ENCODE results near the gene SPHK2.
"Not testable (repeated sequence)": the region's sequence is repeated elsewhere in the genome, so short reads cannot be mapped to it uniquely, and the experiment has no call there.

Gene SPHK2, protein sequence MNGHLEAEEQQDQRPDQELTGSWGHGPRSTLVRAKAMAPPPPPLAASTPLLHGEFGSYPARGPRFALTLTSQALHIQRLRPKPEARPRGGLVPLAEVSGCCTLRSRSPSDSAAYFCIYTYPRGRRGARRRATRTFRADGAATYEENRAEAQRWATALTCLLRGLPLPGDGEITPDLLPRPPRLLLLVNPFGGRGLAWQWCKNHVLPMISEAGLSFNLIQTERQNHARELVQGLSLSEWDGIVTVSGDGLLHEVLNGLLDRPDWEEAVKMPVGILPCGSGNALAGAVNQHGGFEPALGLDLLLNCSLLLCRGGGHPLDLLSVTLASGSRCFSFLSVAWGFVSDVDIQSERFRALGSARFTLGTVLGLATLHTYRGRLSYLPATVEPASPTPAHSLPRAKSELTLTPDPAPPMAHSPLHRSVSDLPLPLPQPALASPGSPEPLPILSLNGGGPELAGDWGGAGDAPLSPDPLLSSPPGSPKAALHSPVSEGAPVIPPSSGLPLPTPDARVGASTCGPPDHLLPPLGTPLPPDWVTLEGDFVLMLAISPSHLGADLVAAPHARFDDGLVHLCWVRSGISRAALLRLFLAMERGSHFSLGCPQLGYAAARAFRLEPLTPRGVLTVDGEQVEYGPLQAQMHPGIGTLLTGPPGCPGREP

DNA sequence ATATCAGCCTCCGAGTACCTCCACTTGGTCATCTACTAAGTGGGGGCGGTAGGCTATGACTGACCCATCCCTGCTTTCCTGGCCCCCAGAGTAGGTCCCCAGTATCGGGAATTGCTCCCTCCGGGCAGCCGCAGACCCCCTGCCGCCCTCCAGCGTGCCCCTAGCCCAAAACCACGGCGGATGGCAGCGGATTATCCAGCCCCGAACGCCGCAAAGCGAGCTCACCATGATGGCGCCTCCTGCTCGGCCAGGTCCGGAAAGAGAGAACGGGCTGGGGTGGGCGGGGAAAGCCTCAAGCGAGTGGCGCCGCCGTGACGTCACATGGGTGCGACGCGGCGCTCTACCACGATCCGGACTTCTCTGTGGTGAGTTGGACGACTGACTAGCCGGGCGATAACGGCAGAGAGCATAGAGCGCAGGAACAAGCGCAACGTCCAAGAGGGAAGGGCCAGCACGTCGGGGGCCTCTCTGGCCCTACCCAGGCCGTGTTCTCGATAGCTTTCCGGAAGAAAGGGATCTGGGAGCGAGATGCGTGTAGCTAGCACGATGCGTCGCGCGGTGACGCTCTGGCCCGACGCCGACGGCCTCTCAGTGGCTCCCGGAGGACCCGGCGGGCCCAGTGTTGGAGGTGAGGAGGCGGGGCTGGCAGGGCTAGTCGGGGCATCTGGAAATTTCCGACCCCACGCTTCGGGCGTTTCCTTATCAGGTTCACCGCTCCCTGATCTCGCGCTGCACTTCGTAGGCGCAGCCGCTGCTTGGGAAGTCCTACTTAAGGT, at the start of gene SPHK2, which contains the start of gene RPL18:
Gene SPHK2, plus strand, starts transcription at position 591 of the 776 bp plus-strand sequence. CDS start 1,009 bp downstream, outside the sequence.
Gene RPL18, minus strand, starts transcription at position 263 of the 776 bp plus-strand sequence. Its CDS starts 35 bp downstream, at position 228.
- Histone ChIP-seq H3K4me2 (peak within 1 kb of the TSS; percentile 96), H3K4me3 (peak within 1 kb of the TSS; percentile 85), H3K9me3 (no peaks in the 10 kb centered on the region), H3K9ac (peak within 1 kb of the TSS; percentile 97), H3K36me3 (peaks cover 40% of the 10 kb centered on the region), H4K20me1 (peaks cover 47% of the 10 kb centered on the region), H3K27me3 (no peaks in the 10 kb centered on the region), H3K27ac (peak within 1 kb of the TSS; percentile 93), H3K4me1 (peaks cover 62% of the 10 kb centered on the region)
- no peak for TF ChIP-seq Cebpa-rat (IDR thresholded peaks at IDR 0.05)

DNA sequence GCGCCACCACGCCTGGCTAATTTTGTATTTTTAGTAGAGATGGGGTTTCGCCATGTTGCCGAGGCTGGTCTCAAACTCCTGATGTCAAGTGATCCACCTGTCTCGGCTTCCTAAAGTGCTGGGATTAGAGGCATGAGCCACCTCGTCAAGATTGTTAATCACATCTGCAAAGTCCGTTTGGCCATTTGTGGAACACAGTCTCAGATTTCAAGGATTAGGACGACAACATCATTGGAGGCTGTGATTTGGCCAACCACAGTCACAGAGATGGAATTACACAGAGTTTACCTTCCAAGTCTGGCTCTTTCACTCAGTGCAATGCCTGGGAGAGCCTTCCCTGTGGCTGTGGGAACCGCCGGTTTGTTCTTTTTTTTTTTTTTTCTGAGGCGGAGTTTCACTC, 49.5 kb upstream of the SPHK2 start:
- Histone ChIP-seq H3K36me3 (no peaks in the 10 kb centered on the region), H3K27ac (no peak overlapping the region), H4K20me1 (no peaks in the 10 kb centered on the region), H3K27me3 (no peaks in the 10 kb centered on the region), H3K9me3 (no peaks in the 10 kb centered on the region), H3K4me1 (peaks cover 30% of the 10 kb centered on the region), H3K4me3 (no peak overlapping the region), H3K9ac (no peak overlapping the region), H3K4me2 (no peak overlapping the region)
- no peak for TF ChIP-seq Cebpa-rat (IDR thresholded peaks at IDR 0.05)

DNA sequence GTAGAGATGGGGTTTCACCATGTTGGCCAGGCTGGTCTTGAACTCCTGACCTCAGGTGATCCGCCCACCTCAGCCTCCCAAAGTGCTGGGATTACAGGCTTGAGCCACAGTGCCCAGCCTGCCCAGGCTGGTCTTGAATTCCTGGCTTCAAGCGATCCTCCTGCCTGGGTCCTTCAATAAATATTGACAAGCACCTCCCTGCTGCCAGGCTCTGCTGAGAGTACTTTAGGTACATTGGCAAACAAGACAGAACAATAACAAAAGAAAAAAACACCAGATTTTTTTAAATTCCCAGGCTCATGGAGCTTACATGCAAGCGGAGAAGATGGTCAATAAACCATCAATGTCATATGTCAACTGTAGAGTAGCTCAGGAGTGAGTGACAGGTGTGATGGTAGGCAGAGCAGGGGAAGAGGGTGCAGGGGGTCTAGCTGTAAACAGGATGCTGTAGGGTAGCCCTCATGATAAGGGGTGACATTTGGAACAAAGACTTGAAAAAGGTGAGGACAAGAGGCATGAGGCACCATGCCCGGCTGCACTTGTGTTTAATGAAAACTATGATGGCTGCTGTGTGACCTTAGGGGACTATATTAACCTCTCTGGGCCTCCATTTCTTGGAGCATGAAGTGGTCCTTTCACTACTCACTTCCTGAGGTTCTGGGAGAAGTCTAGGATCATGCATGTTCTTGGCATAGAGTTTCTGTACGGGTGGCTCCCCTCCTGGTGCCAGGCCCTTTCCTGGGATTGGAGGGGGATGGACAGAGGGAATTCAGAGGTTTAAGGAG, 47.7 kb upstream of the SPHK2 start:
- no peak for TF ChIP-seq Cebpa-rat (IDR thresholded peaks at IDR 0.05)
- H3K4me1 ChIP-seq: peaks cover 27% of the 10 kb centered on the region
- no peaks in the 10 kb centered on the region for H3K36me3 ChIP-seq
- H3K9ac ChIP-seq: no peak overlapping the region
- H3K27ac ChIP-seq: no peak overlapping the region
- no peaks in the 10 kb centered on the region for H3K9me3 ChIP-seq
- H3K4me3 ChIP-seq: no peak overlapping the region
- no peak overlapping the region for H3K4me2 ChIP-seq
- no peaks in the 10 kb centered on the region for H4K20me1 ChIP-seq
- no peaks in the 10 kb centered on the region for H3K27me3 ChIP-seq

DNA sequence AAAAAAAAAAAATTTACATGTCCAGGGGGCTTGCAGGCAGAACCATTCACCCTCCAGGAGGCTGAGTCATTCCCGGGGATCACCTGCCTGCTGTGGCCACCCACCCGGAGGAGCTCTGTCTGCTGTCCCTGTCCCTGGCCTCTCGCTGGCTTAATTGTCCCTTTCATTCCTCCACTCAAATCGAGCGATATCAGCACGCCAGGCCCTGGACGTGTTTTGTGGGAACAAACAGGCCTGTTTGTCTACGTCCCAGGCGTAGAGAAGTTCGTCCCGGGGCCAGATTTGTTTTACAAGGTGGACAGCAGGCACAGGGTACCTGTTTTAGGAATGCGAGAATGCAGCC, 46.2 kb upstream of the SPHK2 start:
- no peaks in the 10 kb centered on the region for H3K36me3 ChIP-seq
- H4K20me1 ChIP-seq: no peaks in the 10 kb centered on the region
- TF ChIP-seq Cebpa-rat (IDR thresholded peaks at IDR 0.05): no peak
- no peak overlapping the region for H3K27ac ChIP-seq
- H3K4me3 ChIP-seq: no peak overlapping the region
- H3K9me3 ChIP-seq: no peaks in the 10 kb centered on the region
- no peak overlapping the region for H3K4me2 ChIP-seq
- no peak overlapping the region for H3K9ac ChIP-seq
- no peaks in the 10 kb centered on the region for H3K27me3 ChIP-seq
- H3K4me1 ChIP-seq: peaks cover 16% of the 10 kb centered on the region; the same call in 1 of the 2 replicates

DNA sequence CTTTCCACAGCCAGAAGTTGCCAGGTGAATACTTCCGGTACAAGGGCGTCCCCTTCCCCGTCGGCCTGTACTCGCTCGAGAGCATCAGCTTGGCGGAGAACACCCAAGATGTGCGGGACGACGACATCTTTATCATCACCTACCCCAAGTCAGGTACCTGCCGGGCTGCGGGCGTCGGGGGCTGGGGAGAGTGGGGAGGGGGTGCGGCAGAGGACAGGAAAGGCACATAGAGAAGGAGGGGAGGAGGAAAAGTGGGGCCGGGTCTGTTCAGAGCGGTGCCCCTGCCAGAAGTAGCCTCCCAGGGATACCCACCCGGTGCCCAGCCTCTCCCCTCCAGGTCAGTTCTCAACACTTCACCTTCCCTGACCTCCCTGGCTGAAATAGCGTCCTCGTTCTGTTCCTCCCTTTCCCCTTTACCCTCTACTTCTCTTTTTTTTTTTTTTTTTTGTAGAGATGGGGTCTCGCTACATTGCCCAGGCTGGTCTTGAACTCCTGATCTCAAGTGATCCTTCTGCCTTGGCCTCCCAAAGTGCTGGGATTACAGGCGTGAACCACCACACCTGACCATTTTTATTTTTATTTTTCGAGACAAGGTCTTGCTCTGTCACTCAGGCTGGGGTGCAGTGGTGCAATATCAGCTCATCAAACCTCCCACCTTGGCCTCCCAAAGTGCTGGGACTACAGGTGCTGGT, 43.2 kb upstream of the SPHK2 start:
- peaks cover 15% of the 10 kb centered on the region; the same call in 1 of the 2 replicates for H3K4me1 ChIP-seq
- TF ChIP-seq Cebpa-rat (IDR thresholded peaks at IDR 0.05): no peak
- no peak overlapping the region for H3K27ac ChIP-seq
- H3K9me3 ChIP-seq: no peaks in the 10 kb centered on the region
- H3K36me3 ChIP-seq: no peaks in the 10 kb centered on the region
- no peaks in the 10 kb centered on the region for H4K20me1 ChIP-seq
- H3K27me3 ChIP-seq: no peaks in the 10 kb centered on the region
- no peak overlapping the region for H3K4me3 ChIP-seq
- no peak overlapping the region for H3K9ac ChIP-seq
- no peak overlapping the region for H3K4me2 ChIP-seq

DNA sequence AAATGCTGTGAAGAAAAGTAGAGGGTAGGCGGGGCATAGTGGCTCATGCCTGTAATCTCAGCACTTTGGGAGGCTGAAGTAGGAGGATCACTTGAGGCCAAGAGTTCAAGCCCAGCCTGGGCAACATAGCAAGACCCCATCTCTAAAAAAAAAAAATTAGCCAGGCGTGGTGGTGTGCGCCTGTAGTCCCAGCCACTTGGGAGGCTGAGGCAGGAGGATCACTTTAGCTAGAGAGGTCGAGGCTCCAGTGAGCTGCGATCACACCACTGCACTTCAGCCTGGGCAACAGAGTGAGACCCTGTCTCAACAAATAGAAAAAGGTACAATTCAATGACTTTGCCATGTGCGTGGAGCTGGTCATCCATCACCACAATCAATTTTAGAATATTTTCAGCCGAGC, 41.4 kb upstream of the SPHK2 start:
- not testable (repeated sequence) for H4K20me1 ChIP-seq, H3K4me3 ChIP-seq

DNA sequence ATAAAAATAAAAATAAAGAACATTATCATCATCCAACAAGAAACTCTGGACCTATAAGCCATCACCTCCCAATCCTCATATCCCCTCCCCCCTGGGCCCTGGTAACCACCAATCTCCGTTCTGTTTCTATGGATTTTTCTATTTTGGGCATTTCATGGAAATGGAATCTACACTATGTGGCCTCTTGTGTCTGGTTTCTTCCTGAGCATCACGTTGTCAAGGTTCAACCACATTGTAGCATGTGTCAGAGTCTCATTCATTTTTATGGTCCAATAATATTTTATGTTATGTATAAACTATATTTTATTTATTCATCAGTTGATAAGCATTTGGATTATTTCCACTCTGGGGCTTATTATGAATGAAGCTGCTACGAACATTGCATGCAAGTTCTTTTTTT, 40.4 kb upstream of the SPHK2 start:
- H3K9me3 ChIP-seq: no peaks in the 10 kb centered on the region
- H3K36me3 ChIP-seq: no peaks in the 10 kb centered on the region
- H3K4me1 ChIP-seq: peaks cover 12% of the 10 kb centered on the region
- H3K9ac ChIP-seq: no peak overlapping the region
- no peak for TF ChIP-seq Cebpa-rat (IDR thresholded peaks at IDR 0.05)
- no peak overlapping the region for H3K27ac ChIP-seq
- no peak overlapping the region for H3K4me2 ChIP-seq
- no peak overlapping the region for H3K4me3 ChIP-seq
- H3K27me3 ChIP-seq: no peaks in the 10 kb centered on the region
- no peaks in the 10 kb centered on the region for H4K20me1 ChIP-seq

More for the DNA sequence above, 41.4 kb upstream of the SPHK2 start:
- H3K4me2 ChIP-seq, H3K9ac ChIP-seq, H3K4me1 ChIP-seq, H3K36me3 ChIP-seq, H3K9me3 ChIP-seq, H3K27ac ChIP-seq, H3K27me3 ChIP-seq: not testable (repeated sequence)

DNA sequence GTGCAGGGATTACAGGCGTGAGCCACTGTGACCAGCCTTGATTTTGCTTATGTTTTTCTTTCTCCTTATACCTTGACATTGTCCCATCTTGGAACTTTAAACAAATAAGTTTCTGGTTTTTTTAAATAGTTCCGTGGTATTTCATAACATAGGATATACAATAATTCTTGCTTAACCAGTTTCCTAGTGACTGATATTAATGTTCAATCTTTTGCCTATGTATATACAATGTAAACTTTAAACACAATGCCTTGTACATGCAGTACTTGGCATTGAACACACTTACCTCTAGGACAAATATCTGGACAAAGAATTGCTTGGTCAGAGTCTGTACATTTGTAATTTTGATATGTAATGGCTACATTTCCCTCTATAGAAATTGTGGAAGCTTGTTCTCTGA, 37.1 kb upstream of the SPHK2 start:
- Histone ChIP-seq H3K27me3 (no peaks in the 10 kb centered on the region), H3K4me2 (no peak overlapping the region), H3K36me3 (no peaks in the 10 kb centered on the region), H4K20me1 (no peaks in the 10 kb centered on the region), H3K9me3 (no peaks in the 10 kb centered on the region), H3K4me1 (peaks cover 8% of the 10 kb centered on the region), H3K4me3 (no peak overlapping the region), H3K9ac (no peak overlapping the region), H3K27ac (no peak overlapping the region)
- TF ChIP-seq Cebpa-rat (IDR thresholded peaks at IDR 0.05): no peak

DNA sequence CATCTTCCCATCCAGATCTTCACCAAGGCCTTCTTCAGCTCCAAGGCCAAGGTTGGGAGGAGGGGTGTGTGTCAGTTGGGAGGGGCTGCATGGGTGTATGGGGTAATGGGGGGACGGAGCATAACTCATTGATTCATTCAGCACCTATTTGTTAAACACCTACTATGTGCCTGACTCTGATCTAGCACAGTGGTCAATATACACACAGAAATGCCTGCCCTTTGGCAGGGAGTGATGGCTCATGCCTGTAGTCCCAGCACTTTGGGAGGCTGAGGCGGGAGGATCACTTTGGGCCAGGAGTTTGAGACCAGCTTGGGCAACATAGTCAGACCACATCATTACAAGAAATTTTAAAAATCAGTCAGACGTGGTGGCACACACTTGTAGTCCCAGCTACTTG, 31.9 kb upstream of the SPHK2 start:
- no peak overlapping the region for H3K9ac ChIP-seq
- no peak overlapping the region for H3K27ac ChIP-seq
- no peaks in the 10 kb centered on the region for H3K36me3 ChIP-seq
- H3K4me3 ChIP-seq: no peak overlapping the region
- no peaks in the 10 kb centered on the region for H3K9me3 ChIP-seq
- peaks cover 19% of the 10 kb centered on the region for H3K4me1 ChIP-seq
- H3K27me3 ChIP-seq: no peaks in the 10 kb centered on the region
- no peak for TF ChIP-seq Cebpa-rat (IDR thresholded peaks at IDR 0.05)
- H4K20me1 ChIP-seq: no peaks in the 10 kb centered on the region
- H3K4me2 ChIP-seq: no peak overlapping the region

All from BLaER1 (cell line).